ENCODE results near the gene VWF. TPM values are rescaled to one million over a fixed set of nuclear protein-coding genes. Genes with fewer than 3 reads are reported as not detected.
"Not testable (repeated sequence)": the region's sequence is repeated elsewhere in the genome, so short reads cannot be mapped to it uniquely, and the experiment has no call there.

Gene VWF
- total RNA-seq, 4 donors from 2014 or later: 94.3 to 261 (median 162) TPM

DNA sequence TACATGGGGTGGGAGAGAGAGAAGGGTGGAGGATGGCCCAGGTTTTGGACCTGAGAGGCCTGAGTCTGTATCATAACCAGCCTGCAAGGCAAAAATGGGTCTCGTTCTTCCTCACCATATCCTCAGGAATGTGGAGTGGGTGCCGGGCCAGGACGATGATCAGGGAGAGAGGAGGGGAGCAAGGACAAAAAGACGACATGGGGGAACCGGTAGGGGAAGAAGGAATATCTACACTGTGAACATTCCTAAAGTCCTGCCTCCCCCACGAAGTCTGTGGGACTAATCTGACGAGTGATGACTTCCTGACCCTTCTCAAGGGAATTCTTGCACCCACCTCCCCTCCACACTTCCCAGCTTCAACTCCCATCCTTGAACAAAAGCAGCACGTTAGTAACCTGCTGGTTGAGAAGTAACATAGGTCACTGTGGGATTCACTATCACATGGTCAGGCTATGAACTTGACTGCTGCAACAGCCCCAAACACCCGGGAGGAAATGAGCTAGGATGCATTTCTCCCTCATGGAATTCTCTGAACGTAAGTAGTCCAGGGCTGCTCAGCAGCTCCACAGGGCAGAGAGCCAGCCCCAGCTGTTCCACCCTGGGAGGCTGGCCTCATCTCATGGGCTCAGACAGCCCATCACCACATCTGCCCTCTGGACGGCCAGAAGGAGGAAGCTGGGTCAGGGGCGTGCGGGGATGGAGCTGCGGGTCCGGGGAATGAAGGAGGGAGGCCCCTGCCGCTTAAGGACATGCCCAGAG is 36.8 kb upstream of the VWF start:
- WGBS, 2 donors (ENCODE audit: low coverage in 1 of 2): 55 to 78% methylated on average over 9 to 13 of the region's 16 CpGs
- H3K4me1 ChIP-seq: peaks cover 0 to 9% (median 0%) of the 10 kb centered on the region in 3 donors
- no peaks in the 10 kb centered on the region for H3K27me3 ChIP-seq
- peak; percentile 52 for ATAC-seq
- H3K36me3 ChIP-seq: no peaks in the 10 kb centered on the region
- no peak for TF ChIP-seq EP300 (IDR thresholded peaks at IDR 0.05)
- TF ChIP-seq, protein P1, sequence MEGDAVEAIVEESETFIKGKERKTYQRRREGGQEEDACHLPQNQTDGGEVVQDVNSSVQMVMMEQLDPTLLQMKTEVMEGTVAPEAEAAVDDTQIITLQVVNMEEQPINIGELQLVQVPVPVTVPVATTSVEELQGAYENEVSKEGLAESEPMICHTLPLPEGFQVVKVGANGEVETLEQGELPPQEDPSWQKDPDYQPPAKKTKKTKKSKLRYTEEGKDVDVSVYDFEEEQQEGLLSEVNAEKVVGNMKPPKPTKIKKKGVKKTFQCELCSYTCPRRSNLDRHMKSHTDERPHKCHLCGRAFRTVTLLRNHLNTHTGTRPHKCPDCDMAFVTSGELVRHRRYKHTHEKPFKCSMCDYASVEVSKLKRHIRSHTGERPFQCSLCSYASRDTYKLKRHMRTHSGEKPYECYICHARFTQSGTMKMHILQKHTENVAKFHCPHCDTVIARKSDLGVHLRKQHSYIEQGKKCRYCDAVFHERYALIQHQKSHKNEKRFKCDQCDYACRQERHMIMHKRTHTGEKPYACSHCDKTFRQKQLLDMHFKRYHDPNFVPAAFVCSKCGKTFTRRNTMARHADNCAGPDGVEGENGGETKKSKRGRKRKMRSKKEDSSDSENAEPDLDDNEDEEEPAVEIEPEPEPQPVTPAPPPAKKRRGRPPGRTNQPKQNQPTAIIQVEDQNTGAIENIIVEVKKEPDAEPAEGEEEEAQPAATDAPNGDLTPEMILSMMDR (IDR thresholded peaks at IDR 0.05): no peak
- no peak for TF ChIP-seq POLR2AphosphoS5 (IDR thresholded peaks at IDR 0.05)
- no peak for TF ChIP-seq POLR2A (IDR thresholded peaks at IDR 0.05)
- H3K9me3 ChIP-seq: no peaks in the 10 kb centered on the region
- H3K4me3 ChIP-seq: no peak overlapping the region
- peak overlapping the region in 1 of 4 donors; percentile 32 for H3K27ac ChIP-seq

DNA sequence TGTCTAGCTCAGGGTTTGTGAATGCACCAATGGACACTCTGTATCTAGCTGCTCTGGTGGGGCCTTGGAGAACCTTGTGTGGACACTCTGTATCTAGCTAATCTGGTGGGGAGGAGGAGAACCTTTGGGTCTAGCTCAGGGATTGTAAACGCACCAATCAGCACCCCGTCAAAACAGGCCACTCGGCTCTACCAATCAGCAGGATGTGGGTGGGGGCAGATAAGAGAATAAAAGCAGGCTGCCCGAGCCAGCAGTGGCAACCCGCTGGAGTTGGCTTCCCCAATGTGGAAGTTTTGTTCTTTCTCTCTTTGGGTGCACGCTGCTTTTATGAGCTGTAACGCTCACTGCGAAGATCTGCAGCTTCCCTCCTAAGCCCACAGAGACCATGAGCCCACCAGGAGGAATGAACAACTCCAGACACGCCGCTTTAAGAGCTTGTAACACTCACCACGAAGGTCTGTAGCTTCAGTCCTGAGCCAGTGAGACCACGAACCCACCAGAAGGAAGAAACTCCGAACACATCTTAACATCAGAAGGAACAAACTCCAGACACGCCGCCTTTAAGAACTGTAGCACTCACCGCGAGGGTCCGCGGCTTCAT is 35.7 kb upstream of the VWF start:
- not testable (repeated sequence) for ATAC-seq, H3K4me3 ChIP-seq, H3K27me3 ChIP-seq, H3K36me3 ChIP-seq, H3K4me1 ChIP-seq, H3K9me3 ChIP-seq, H3K27ac ChIP-seq
- WGBS, 2 donors (ENCODE audit: low coverage in 1 of 2): 85% methylated on average over 13 of the region's 19 CpGs; no CpG with 5 or more reads in 1 of the 2 donors

DNA sequence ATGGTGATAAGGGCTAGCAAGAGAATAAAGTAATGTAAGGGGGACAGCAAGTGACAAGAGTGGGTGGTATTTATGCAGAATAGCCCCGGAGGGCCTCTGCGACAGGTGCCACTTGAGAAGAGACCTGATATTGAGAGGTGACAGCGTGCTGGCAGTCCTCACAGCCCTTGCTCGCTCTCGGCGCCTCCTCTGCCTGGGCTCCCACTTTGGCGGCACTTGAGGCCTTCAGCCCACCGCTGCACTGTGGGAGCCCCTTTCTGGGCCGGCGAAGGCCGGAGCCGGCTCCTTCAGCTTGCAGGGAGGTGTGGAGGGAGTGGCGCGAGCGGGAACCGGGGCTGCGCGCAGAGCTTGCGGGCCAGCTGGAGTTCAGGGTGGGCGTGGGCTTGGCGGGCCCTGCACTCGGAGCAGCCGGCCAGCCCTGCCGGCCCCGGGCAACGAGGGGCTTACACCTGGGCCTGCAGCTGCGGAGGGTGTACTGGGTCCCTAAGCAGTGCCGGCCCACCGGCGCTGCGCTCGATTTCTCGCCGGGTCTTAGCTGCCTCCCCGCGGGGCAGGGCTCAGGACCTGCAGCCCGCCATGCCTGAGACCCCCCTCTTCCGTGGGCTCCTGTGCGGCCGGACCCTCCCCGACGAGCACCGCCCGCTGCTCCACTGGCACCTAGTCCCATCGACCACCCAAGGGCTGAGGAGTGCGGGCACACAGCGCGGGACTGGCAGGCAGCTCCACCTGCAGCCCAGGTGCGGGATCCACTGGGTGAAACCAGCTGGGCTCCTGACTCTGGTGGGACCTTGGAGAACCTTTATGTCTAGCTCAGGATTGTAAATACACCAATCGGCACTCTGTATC is 34.9 kb upstream of the VWF start:
- not testable (repeated sequence) for H3K36me3 ChIP-seq, H3K27ac ChIP-seq, ATAC-seq, H3K9me3 ChIP-seq, H3K4me1 ChIP-seq, H3K27me3 ChIP-seq, H3K4me3 ChIP-seq
- WGBS, 2 donors (ENCODE audit: low coverage in 1 of 2): 86 to 94% methylated on average over 6 to 13 of the region's 50 CpGs

GRCh38 chr12:6158749-6159148 is 34.3 kb upstream of the VWF start:
- H3K27me3 ChIP-seq: no peaks in the 10 kb centered on the region
- H3K36me3 ChIP-seq: no peaks in the 10 kb centered on the region
- no peak overlapping the region for H3K4me3 ChIP-seq
- no peak for ATAC-seq
- WGBS, 2 donors (ENCODE audit: low coverage in 1 of 2): 100% methylated on average over 1 of the region's 11 CpGs; no CpG with 5 or more reads in 1 of the 2 donors
- TF ChIP-seq POLR2A (IDR thresholded peaks at IDR 0.05) (no peak), POLR2AphosphoS5 (IDR thresholded peaks at IDR 0.05) (no peak), EP300 (IDR thresholded peaks at IDR 0.05) (no peak)
- TF ChIP-seq, protein P1 (IDR thresholded peaks at IDR 0.05): no peak
- H3K9me3 ChIP-seq: no peaks in the 10 kb centered on the region
- no peak overlapping the region for H3K27ac ChIP-seq
- H3K4me1 ChIP-seq: peaks cover 0 to 6% (median 0%) of the 10 kb centered on the region in 3 donors

DNA sequence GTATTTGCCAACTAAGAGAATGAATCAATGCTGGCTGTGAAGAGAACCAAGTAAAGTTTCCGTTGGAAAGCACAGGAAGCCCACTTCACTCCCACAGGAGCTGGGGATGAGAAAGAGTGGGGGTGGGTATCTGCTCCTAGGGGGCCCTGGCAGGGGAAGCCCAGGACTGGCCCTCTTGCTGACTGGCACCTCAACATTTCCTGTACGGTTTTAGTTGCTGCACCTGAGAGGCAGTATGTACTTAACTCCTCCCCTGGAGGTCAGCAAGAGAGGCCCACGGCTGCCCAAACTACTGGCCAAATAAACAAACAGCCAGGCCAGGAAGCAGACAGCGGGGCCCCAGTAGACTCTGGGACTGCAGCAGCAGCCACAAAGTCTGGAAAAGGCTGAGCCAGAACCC is 33.8 kb upstream of the VWF start:
- Histone ChIP-seq H3K4me1 (peaks cover 0 to 6% (median 0%) of the 10 kb centered on the region in 3 donors), H3K36me3 (no peaks in the 10 kb centered on the region), H3K27me3 (no peaks in the 10 kb centered on the region), H3K9me3 (no peaks in the 10 kb centered on the region), H3K4me3 (no peak overlapping the region), H3K27ac (no peak overlapping the region)
- WGBS, 2 donors (ENCODE audit: low coverage in 1 of 2): 33 to 49% methylated on average over 1 to 3 of the region's 4 CpGs
- no peak for TF ChIP-seq POLR2AphosphoS5 (IDR thresholded peaks at IDR 0.05)
- no peak for TF ChIP-seq EP300 (IDR thresholded peaks at IDR 0.05)
- TF ChIP-seq, protein P1 (IDR thresholded peaks at IDR 0.05): no peak
- no peak for TF ChIP-seq POLR2A (IDR thresholded peaks at IDR 0.05)
- no peak for ATAC-seq

Data from gastroesophageal sphincter (tissue), 4 donors.